MM.1S (cell line): ENCODE results near the gene DIAPH3.

Source experiments
- EZH2 ChIP-seq: fragments of 300-600 bp; sonication (generic); optimal IDR thresholded peaks from 2 replicates; pipeline ENCODE3; 2017; ENCODE audit warnings: low read depth, mild to moderate bottlenecking, antibody characterized with exemption, low read length, mixed read lengths
- TF ChIP-seq, protein P1 (sequence below): fragments of 300-600 bp; sonication (generic); IDR thresholded peaks from 2 replicates; pipeline ENCODE4 v1.5.1; 2016; ENCODE audit warnings: antibody characterized with exemption, low read length, mixed read lengths

GRCh38 chr13:59914556-59914955, 249.2 kb downstream of the DIAPH3 start:
- TF ChIP-seq, protein P1, sequence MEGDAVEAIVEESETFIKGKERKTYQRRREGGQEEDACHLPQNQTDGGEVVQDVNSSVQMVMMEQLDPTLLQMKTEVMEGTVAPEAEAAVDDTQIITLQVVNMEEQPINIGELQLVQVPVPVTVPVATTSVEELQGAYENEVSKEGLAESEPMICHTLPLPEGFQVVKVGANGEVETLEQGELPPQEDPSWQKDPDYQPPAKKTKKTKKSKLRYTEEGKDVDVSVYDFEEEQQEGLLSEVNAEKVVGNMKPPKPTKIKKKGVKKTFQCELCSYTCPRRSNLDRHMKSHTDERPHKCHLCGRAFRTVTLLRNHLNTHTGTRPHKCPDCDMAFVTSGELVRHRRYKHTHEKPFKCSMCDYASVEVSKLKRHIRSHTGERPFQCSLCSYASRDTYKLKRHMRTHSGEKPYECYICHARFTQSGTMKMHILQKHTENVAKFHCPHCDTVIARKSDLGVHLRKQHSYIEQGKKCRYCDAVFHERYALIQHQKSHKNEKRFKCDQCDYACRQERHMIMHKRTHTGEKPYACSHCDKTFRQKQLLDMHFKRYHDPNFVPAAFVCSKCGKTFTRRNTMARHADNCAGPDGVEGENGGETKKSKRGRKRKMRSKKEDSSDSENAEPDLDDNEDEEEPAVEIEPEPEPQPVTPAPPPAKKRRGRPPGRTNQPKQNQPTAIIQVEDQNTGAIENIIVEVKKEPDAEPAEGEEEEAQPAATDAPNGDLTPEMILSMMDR: no peak
- TF ChIP-seq EZH2: no peak
